HG03103 (cell line): Measurements from ENCODE around the gene HPS5.
"Not testable (repeated sequence)": the region's sequence is repeated elsewhere in the genome, so short reads cannot be mapped to it uniquely, and the experiment has no call there.

ENCODE experiments used
- ATAC-seq: cut with Tn5 transposase; IDR thresholded peaks from one replicate; pipeline ENCODE4 v1.9.1; 2021; ENCODE audit warnings: low read depth; ENCODE audit not compliant: unreplicated experiment

HPS5 gene

GRCh38 chr11:18321969-18322711 lies at the start of gene HPS5, which contains the start of gene GTF2H1:
TSS of gene HPS5 (minus strand) at chr11:18322140. CDS start at chr11:18317858, 4,282 bp downstream.
TSS of gene GTF2H1 (plus strand) at chr11:18322567. CDS start at chr11:18333075, 10,508 bp downstream.
- ATAC-seq, result peak; percentile 83

DNA sequence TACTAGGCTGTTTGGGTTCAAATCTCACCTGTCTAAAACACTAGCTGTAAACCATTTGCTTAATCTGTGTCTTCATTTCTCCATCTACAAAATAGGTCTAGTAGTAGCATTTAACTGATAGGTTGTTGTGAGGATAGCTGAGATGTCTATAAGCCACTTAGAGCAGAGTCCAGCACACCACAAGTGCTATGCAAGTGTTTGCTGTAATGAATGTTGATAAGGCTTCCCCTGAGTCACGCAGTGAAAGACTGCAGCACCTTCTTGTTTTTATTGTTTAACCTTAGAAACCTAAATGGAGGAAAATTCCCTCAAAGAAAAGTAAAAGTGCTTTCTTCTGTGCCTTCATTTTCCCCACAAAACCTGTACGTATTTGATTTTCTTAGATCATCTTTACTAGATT lies 49.3 kb upstream of the HPS5 start:
- ATAC-seq, result no peak

- no peak for ATAC-seq
Observed at GRCh38 chr11:18369398-18369797, 47.5 kb upstream of the HPS5 start.

DNA sequence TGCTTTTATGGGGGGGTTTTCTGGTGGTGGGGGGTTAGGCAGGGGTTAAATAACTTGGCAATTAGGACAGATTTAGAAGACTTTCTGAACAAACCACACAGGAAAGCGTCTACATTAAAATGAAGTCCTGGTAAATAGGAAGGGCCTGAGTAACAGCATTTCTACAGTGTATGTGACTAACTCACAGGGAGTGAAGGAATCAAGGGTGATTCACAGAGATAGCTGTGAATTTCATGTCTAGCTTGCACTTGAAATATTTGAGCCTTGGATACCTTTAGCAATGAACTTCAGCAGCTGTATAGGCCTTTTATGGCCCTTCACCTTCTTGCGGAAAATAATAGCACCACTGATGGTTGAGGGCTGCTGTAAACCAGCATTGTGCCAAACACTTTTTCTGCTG lies 46.3 kb upstream of the HPS5 start:
- no peak for ATAC-seq

DNA sequence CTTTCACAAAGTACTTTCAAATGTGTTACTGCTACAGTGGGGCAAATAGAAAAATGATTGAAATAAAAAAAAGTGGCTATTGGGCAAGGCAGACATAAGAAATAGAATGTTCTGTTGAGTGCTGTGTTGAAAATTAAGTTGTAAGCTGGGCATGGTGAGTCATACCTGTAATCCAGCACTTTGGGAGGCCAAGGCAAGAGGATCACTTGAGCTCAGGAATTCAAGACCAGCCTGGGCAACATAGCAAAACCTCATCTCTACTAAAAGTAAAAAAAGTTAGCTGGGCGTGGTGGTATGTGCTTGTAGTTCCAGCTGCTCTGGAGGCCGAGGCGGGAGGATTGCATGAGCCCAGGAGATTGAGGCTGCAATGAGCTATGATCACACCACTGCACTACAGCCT lies 45.5 kb upstream of the HPS5 start:
- no peak for ATAC-seq

DNA sequence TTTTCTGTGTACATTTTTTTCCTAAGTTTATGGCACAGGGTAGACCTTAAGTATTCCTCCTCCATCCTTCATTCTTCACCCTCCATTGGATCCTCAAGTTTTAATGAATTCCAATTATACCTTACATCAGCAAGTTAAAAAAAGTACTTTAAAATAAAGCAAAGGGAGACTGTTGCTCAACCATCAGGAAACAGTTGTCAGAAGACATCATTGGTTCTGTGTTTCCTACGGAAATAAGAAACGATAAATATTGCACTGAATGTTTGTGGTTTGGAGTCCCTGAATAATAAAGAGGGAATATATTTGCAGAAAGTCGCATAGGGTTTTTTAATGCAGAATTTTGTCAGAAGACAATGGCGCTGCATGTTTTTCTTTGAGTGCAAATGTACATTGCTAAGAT lies 44.3 kb upstream of the HPS5 start:
- ATAC-seq, result no peak

DNA sequence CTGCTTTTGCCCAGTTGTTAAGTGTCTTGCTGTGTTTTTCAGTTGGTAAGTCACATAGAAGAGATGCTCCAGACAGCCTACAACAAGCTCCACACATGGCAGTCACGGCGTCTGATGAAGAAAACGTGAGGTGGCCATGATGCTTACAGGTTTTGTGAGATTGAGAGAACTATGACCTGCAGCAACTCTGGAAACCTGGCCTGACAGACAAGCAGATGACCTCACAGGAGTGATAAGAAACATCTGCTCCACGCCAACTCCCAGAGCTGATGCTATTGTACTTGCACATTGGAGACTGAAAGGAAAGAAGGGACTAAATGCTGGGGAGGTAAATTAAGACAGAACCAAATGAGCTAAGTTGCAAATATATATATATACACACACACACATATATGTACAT lies 43.8 kb upstream of the HPS5 start:
- ATAC-seq, result no peak

DNA sequence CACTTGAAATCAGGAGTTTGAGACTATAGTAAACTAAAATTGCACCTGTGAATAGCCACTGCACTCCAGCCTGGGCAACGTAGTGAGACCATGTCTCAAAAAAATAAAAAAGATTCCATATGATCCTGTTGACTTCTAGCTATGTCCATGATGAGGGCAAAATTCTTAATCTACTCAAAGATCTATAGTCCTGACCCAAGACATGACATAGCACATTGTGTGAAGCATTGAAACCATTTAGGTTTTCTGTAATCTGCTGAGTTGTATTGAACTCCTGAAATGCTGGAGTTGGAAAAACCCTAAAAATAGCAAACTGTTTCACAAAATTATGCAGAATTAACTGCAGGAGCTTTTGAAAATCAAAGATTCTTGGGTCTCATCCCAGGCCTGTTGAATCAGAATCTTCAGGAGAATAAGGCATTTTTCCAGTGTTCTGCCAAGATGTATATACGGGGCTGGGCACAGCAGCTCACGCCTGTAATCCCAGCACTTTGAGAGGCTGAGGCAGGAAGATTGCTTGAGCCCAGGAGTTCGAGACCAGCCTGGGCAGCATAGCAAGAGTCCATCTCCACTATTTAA lies 42.6 kb upstream of the HPS5 start:
- ATAC-seq, result no peak

DNA sequence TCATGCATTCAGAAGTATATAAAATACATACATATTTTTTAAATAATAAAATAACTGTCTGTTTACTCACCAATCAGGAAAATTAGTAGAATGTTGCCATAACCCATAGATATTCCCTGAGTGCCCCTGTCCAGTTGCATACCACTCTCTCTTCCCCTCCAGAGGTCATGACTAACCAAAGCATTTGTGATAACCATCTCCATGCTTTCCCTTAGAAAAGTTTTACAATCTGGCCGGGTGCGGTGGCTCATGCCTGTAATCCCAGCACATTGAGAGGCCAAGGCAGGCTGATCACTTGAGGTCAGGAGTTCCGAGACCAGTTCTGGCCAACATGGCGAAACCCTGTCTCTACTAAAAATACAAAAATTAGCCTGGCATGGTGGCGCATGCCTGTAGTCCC lies 39.2 kb upstream of the HPS5 start:
- ATAC-seq, result no peak

DNA sequence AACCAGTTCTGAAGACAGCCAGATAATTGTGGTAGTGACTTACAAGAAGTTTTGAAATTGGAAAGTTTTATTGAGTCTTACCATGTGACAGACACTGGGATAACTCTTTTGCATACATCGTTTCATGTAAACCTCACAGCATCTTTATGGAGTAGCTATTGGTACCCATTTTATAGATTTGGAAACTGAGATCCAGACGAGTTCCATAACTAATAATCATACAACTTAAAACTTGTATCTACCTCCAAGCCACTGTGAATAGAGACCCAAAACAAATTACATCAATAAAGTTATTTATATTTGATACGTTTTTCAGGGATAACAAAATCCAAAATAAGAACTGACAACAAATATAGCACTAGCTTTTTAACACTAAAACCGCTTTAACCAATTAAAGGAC lies 36.7 kb upstream of the HPS5 start:
- ATAC-seq, result no peak

DNA sequence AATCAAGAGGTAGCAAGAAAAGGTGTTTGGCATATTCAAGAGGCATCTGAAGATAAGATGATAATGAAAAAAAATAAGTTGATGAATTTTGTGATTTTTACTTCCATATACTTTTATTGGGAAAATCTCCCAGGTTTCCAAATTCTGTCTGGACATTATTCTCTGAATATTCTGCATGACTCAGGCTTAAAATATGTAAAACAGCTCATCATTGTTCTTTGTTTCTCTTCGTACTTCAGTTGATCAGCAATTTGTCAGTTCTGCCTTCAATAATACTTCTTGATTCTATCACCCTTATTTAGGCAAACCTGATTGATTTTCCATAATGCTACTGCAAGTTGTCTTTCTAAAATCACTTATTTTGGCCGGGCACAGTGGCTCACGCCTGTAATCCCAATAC lies 30.6 kb upstream of the HPS5 start:
- ATAC-seq, result no peak

DNA sequence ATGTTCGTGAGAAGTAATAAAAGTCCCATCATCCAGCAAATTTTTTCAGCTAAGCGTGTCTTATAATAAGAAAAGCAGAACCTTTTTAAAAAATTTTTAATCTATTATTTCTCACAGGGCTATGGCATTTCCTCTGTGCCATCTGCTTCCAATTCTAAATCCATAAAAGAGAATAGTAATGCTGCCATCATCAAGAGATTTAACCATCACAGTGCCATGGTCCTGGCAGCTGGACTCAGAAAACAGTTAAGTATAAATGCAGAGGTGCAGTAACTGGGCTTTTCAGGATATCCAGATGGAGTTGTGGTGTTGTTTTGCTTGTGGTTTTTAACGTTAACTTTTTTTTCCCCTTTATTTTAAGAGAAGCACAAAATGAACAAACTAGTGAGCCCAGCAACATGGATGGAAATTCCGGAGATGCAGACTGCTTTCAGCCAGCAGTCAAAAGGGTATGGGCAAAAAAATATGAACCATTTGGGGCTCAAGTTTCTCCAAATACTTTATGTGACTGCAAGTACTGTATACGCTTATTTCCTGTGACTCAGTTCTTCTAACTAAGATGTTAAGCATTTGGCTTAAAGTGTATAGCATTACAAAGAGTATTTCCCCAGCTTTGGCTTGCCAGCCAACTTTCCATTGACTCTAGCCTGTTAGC lies 25.7 kb upstream of the HPS5 start:
- ATAC-seq, result no peak

GRCh38 chr11:18332891-18333290 lies 11.0 kb upstream of the HPS5 start:
- ATAC-seq, result no peak

DNA sequence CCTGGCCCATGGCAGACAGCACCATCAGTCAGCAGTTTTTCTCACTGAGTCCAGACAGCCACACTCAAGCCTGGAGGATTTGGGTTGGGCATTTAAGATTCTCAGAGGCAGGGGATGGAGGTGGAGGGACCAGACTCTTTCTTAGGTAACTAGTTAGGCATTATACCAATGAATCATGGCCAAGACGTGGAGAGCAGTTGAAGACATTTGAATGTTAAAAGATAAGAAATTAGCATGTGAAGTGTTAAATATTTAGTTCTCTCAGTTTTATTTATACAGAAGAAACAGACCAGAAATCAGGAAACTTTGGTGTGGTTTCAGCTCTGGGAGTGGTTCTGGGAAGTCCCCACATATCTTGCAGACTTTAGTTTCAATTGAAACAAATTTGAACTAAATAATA lies 10.4 kb upstream of the HPS5 start:
- ATAC-seq, result no peak

DNA sequence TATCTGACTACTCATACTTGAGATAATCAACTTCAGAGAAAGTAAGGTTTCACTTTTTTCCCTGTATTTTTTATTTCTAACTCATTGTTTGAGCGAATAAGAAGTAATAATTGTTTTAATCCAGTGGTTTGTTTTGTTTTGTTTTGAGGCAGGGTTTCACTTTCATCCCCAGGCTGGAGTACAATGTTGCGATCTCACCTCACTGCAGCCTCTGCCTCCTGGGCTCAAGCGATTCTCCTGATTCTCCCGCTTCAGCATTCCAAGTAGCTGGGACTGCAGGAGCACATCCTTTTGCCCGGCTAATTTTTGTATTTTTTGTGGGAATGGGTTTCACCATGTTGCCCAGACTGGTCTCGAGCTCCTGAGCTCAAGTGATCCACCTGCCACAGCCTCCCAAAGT lies 9.0 kb upstream of the HPS5 start:
- no peak for ATAC-seq

DNA sequence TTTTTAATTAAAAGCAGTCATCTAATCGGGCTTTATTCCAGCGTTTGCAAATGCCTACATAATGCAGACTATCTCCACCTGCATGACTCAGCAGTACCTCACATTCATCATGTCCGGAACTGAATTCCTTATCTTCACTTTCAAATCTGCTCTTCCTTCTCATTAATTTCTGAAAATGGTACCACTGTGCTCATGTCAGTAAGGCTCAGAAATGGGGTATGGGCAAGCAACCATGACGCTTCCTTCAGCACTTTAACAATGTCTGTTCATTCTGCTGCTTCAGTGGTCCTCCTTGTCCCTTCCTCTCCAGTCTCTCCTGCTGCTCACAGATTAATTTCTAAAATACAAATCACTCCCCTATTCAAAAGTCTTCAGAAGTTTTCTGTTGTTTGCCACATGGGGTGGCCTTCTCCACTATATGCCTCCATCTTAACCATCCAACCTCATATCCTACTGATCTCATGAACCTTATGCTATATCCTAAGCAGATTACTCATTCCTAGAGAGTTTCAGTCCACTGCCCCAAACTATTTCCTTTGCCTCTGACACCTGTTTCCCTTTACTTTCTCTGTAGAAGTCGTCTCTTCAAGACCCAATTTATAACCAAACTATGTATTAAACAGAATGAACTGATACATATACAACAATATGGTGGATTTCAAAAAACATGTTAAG lies 7.4 kb upstream of the HPS5 start:
- peak; percentile 82 for ATAC-seq

GRCh38 chr11:18324381-18324780 lies 2.4 kb upstream of the HPS5 start:
- no peak for ATAC-seq

GRCh38 chr11:18323881-18324280 lies 1.9 kb upstream of the HPS5 start:
- ATAC-seq, result not testable (repeated sequence)

GRCh38 chr11:18322818-18323570 lies 1.1 kb upstream of the HPS5 start:
- no peak for ATAC-seq

- ATAC-seq, result no peak
Observed at GRCh38 chr11:18321578-18321968, 367 bp downstream of the HPS5 start.

DNA sequence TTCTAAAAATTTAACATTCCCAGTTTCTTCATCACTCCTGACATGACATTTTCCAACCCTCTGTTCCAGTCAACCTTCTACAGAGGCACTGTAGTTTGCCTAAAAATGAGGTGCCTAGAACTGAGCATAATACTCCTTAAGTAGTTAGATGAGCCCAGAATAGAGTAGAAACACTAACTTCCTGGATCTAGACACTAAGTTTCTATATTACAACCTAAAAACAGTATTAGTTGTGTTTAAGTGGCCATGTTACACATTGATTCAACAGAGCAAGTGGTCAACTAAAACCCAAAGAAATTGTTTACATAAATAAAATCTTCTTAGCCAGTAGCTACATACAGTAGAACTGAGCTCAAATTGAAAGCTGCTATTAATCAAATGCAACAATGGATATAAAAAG lies 1.3 kb downstream of the HPS5 start:
- no peak for ATAC-seq
